ENCODE data around the gene CYTH2. TPM values are rescaled to one million over a fixed set of nuclear protein-coding genes. Genes with fewer than 3 reads are reported as not detected.
A peak's percentile ranks its signal among the peaks of the same experiment; 100 is the strongest.

Gene CYTH2
- total and polyA plus RNA-seq, 4 experiments from 2014 or later = 30.1 to 89.0 (median 53.1) TPM

GRCh38 chr19:48469934-48470680 lies 938 bp downstream of the CYTH2 start:
- Histone ChIP-seq H3K27ac (ENCODE audit: low read depth, low read length) (peak overlapping the region; percentile 81), H3K4me3 (ENCODE audit: low read length in 2 of 2) (peak overlapping the region; percentile 36 to 65), H3K9me3 (ENCODE audit: control insufficient read depth in 1 of 2, low read length in 2 of 2) (no peaks in the 10 kb centered on the region), H3K27me3 (ENCODE audit: insufficient read depth, low read length) (no peaks in the 10 kb centered on the region), H3K4me1 (ENCODE audit: insufficient read depth, low read length) (peaks cover 18% of the 10 kb centered on the region), H3K36me3 (ENCODE audit: insufficient read depth, low read length) (peaks cover 39% of the 10 kb centered on the region)
- CTCF ChIA-PET (ENCODE audit: partially characterized antibody) = interaction anchor here (1.0 to 1.5 kb wide), 4 partner anchors 17 to 114 kb away, joined by 3 to 13 read pairs (median 4); no protein-coding TSS in a partner anchor
- POLR2A ChIA-PET (ENCODE audit: partially characterized antibody) = interaction anchor here (0.7 to 2.6 kb wide), 6 partner anchors 10 to 107 kb away, joined by 3 to 20 read pairs (median 4); partner anchors contain the start of gene TMEM143
- Mint-ChIP-seq H3K4me3 (peak overlapping the region; percentile 86 to 96 (median 92)), H3K4me1 (peaks cover 9 to 24% (median 13%) of the 10 kb centered on the region in 4 donors), H3K27me3 (no peaks in the 10 kb centered on the region), H3K9me3 (no peaks in the 10 kb centered on the region), H3K27ac (peak overlapping the region; percentile 61 to 91 (median 83)), H3K36me3 (peaks cover 14 to 42% of the 10 kb centered on the region in 2 donors)
- DNase-seq = no peak
- intact Hi-C loops (cut with micrococcal nuclease) = loop anchor here (1.0 to 2.0 kb wide), 9 partner anchors 10 to 149 kb away; partner anchors contain the start of genes GRWD1, KDELR1, RPL18 and SPHK2

GRCh38 chr19:48470856-48471255 lies 1.7 kb downstream of the CYTH2 start:
- no peaks in the 10 kb centered on the region for H3K9me3 ChIP-seq (ENCODE audit: control insufficient read depth in 1 of 2, low read length in 2 of 2)
- Mint-ChIP-seq H3K4me3 (peak overlapping the region; percentile 52 to 96 (median 78)), H3K27me3 (no peaks in the 10 kb centered on the region), H3K36me3 (peaks cover 22 to 48% of the 10 kb centered on the region in 2 donors), H3K4me1 (peaks cover 9 to 24% (median 13%) of the 10 kb centered on the region in 4 donors), H3K27ac (peak overlapping the region in 5 of 7 donors; percentile 25 to 59 (median 44)), H3K9me3 (no peaks in the 10 kb centered on the region)
- intact Hi-C loops (cut with micrococcal nuclease) = no loop called here
- H3K27ac ChIP-seq (ENCODE audit: low read depth, low read length) = no peak overlapping the region
- DNase-seq = no peak
- ChIA-PET POLR2A (ENCODE audit: partially characterized antibody) (interaction anchor here (0.7 to 2.6 kb wide), 2 partner anchors 10 to 25 kb away, joined by 3 to 20 read pairs; no protein-coding TSS in a partner anchor), CTCF (ENCODE audit: partially characterized antibody) (interaction anchor here (1.5 kb wide), 2 partner anchors 17 to 35 kb away, joined by 4 read pairs; no protein-coding TSS in a partner anchor)
- peaks cover 18% of the 10 kb centered on the region for H3K4me1 ChIP-seq (ENCODE audit: insufficient read depth, low read length)
- H3K4me3 ChIP-seq (ENCODE audit: low read length in 2 of 2) = no peak overlapping the region
- peaks cover 43% of the 10 kb centered on the region for H3K36me3 ChIP-seq (ENCODE audit: insufficient read depth, low read length)
- no peaks in the 10 kb centered on the region for H3K27me3 ChIP-seq (ENCODE audit: insufficient read depth, low read length)

GRCh38 chr19:48471836-48472235 lies 2.7 kb downstream of the CYTH2 start:
- POLR2A ChIA-PET (ENCODE audit: partially characterized antibody) = interaction anchor here (1.2 kb wide), 1 partner anchor 122 kb away, joined by 3 read pairs; no protein-coding TSS in a partner anchor
- Mint-ChIP-seq H3K9me3 (no peaks in the 10 kb centered on the region), H3K4me3 (no peak overlapping the region), H3K36me3 (peaks cover 26 to 53% of the 10 kb centered on the region in 2 donors), H3K4me1 (peaks cover 9 to 24% (median 13%) of the 10 kb centered on the region in 4 donors), H3K27ac (peak overlapping the region in 3 of 7 donors; percentile 8 to 41 (median 22)), H3K27me3 (no peaks in the 10 kb centered on the region)
- Histone ChIP-seq H3K27ac (ENCODE audit: low read depth, low read length) (no peak overlapping the region), H3K27me3 (ENCODE audit: insufficient read depth, low read length) (no peaks in the 10 kb centered on the region), H3K36me3 (ENCODE audit: insufficient read depth, low read length) (peaks cover 43% of the 10 kb centered on the region), H3K4me3 (ENCODE audit: low read length in 2 of 2) (no peak overlapping the region), H3K4me1 (ENCODE audit: insufficient read depth, low read length) (peaks cover 18% of the 10 kb centered on the region), H3K9me3 (ENCODE audit: control insufficient read depth in 1 of 2, low read length in 2 of 2) (no peaks in the 10 kb centered on the region)
- DNase-seq = no peak
- CTCF ChIA-PET (ENCODE audit: partially characterized antibody) = interaction anchor here (1.7 kb wide), 1 partner anchor 18 kb away, joined by 5 read pairs; no protein-coding TSS in a partner anchor
- intact Hi-C loops (cut with micrococcal nuclease) = no loop called here

GRCh38 chr19:48473161-48473966 lies 4.2 kb downstream of the CYTH2 start:
- no peak for DNase-seq
- POLR2A ChIA-PET (ENCODE audit: partially characterized antibody) = no interaction called here
- peaks cover 9 to 17% (median 13%) of the 10 kb centered on the region in 4 donors for H3K4me1 Mint-ChIP-seq
- H3K4me1 ChIP-seq (ENCODE audit: insufficient read depth, low read length) = peaks cover 13% of the 10 kb centered on the region
- CTCF ChIA-PET (ENCODE audit: partially characterized antibody) = interaction anchor here (1.7 kb wide), 1 partner anchor 17 kb away, joined by 5 read pairs; no protein-coding TSS in a partner anchor
- peaks cover 26 to 53% of the 10 kb centered on the region in 2 donors for H3K36me3 Mint-ChIP-seq
- intact Hi-C loops (cut with micrococcal nuclease) = no loop called here
- H3K36me3 ChIP-seq (ENCODE audit: insufficient read depth, low read length) = peaks cover 43% of the 10 kb centered on the region
- H3K27ac ChIP-seq (ENCODE audit: low read depth, low read length) = no peak overlapping the region
- peak overlapping the region in 1 of 8 donors; percentile 17 for H3K4me3 Mint-ChIP-seq
- H3K27me3 ChIP-seq (ENCODE audit: insufficient read depth, low read length) = no peaks in the 10 kb centered on the region
- no peaks in the 10 kb centered on the region for H3K9me3 Mint-ChIP-seq
- H3K4me3 ChIP-seq (ENCODE audit: low read length in 2 of 2) = no peak overlapping the region
- peak overlapping the region in 3 of 7 donors; percentile 7 to 53 (median 25) for H3K27ac Mint-ChIP-seq
- H3K27me3 Mint-ChIP-seq = no peaks in the 10 kb centered on the region
- no peaks in the 10 kb centered on the region for H3K9me3 ChIP-seq (ENCODE audit: control insufficient read depth in 1 of 2, low read length in 2 of 2)

DNA sequence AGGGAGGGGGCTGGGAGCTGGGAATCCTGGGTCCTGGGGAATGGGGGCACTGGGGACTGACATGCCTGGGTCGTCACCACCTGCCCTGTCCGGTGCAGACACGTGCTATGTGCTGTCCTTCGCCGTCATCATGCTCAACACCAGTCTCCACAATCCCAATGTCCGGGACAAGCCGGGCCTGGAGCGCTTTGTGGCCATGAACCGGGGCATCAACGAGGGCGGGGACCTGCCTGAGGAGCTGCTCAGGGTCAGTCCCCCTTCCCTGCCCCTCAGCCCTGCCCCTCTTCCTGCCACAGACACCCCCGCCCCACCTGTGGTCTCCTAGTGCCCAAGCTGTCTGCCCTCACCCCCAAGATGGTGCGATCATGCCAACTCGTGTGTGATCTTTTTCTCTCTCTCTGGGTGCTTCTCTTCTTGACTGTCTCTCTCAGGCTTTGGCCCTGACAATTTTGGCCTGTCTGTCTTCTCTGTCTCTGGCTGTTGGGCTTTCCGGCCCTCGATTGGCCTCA lies 5.0 kb downstream of the CYTH2 start:
- Histone ChIP-seq H3K27ac (ENCODE audit: low read depth, low read length) (no peak overlapping the region), H3K4me1 (ENCODE audit: insufficient read depth, low read length) (peaks cover 10% of the 10 kb centered on the region), H3K9me3 (ENCODE audit: control insufficient read depth in 1 of 2, low read length in 2 of 2) (no peaks in the 10 kb centered on the region), H3K4me3 (ENCODE audit: low read length in 2 of 2) (no peak overlapping the region), H3K36me3 (ENCODE audit: insufficient read depth, low read length) (peaks cover 43% of the 10 kb centered on the region), H3K27me3 (ENCODE audit: insufficient read depth, low read length) (no peaks in the 10 kb centered on the region)
- intact Hi-C loops (cut with micrococcal nuclease) = no loop called here
- ChIA-PET CTCF (ENCODE audit: partially characterized antibody) (no interaction called here), POLR2A (ENCODE audit: partially characterized antibody) (interaction anchor here (1.5 kb wide), 1 partner anchor 29 kb away, joined by 3 read pairs; no protein-coding TSS in a partner anchor)
- H3K4me1 Mint-ChIP-seq = peaks cover 5 to 13% (median 8%) of the 10 kb centered on the region in 4 donors
- H3K27me3 Mint-ChIP-seq = no peaks in the 10 kb centered on the region
- DNase-seq = no peak
- H3K36me3 Mint-ChIP-seq = peaks cover 26 to 49% of the 10 kb centered on the region in 2 donors
- H3K4me3 Mint-ChIP-seq = no peak overlapping the region
- peak overlapping the region in 3 of 7 donors; percentile 15 to 32 (median 19) for H3K27ac Mint-ChIP-seq
- H3K9me3 Mint-ChIP-seq = no peaks in the 10 kb centered on the region

- no peaks in the 10 kb centered on the region for H3K9me3 Mint-ChIP-seq
- H3K4me1 ChIP-seq (ENCODE audit: insufficient read depth, low read length) = peaks cover 10% of the 10 kb centered on the region
- peaks cover 40% of the 10 kb centered on the region for H3K36me3 ChIP-seq (ENCODE audit: insufficient read depth, low read length)
- H3K36me3 Mint-ChIP-seq = peaks cover 26 to 49% of the 10 kb centered on the region in 2 donors
- H3K4me3 Mint-ChIP-seq = no peak overlapping the region
- intact Hi-C loops (cut with micrococcal nuclease) = no loop called here
- DNase-seq = no peak
- no peaks in the 10 kb centered on the region for H3K27me3 ChIP-seq (ENCODE audit: insufficient read depth, low read length)
- peaks cover 6 to 17% (median 14%) of the 10 kb centered on the region in 4 donors for H3K4me1 Mint-ChIP-seq
- no peak overlapping the region for H3K4me3 ChIP-seq (ENCODE audit: low read length in 2 of 2)
- ChIA-PET POLR2A (ENCODE audit: partially characterized antibody) (interaction anchor here (1.2 to 1.5 kb wide), 2 partner anchors 12 to 30 kb away, joined by 3 to 4 read pairs; no protein-coding TSS in a partner anchor), CTCF (ENCODE audit: partially characterized antibody) (interaction anchor here (1.2 to 1.3 kb wide), 3 partner anchors 12 to 15 kb away, joined by 3 to 9 read pairs (median 6); no protein-coding TSS in a partner anchor)
- H3K27me3 Mint-ChIP-seq = no peaks in the 10 kb centered on the region
- no peaks in the 10 kb centered on the region for H3K9me3 ChIP-seq (ENCODE audit: control insufficient read depth in 1 of 2, low read length in 2 of 2)
- no peak overlapping the region for H3K27ac ChIP-seq (ENCODE audit: low read depth, low read length)
- H3K27ac Mint-ChIP-seq = peak overlapping the region in 4 of 7 donors; percentile 60 to 76 (median 70)
Measured at GRCh38 chr19:48475369-48476068, 6.3 kb downstream of the CYTH2 start.

Data from CD4-positive, alpha-beta memory T cell (primary cell).